Progenitor cell of endocrine pancreas (in vitro differentiated cells): ENCODE results near the gene RXRA. TPM values are rescaled to one million over a fixed set of nuclear protein-coding genes. Genes with fewer than 3 reads are reported as not detected.
A peak's percentile ranks its signal among the peaks of the same experiment; 100 is the strongest.

Experiments used
- DNase-seq: peaks from one replicate; pipeline ENCODE4 v3.0.0; 2021; ENCODE audit warnings: low spot score; ENCODE audit not compliant: unreplicated experiment
- H3K27ac Mint-ChIP-seq: 2 replicates; pipeline ENCODE4 v1.8.0; 2021; ENCODE audit warnings: mild to moderate bottlenecking, moderate library complexity, mixed read lengths
- H3K27me3 Mint-ChIP-seq: 2 replicates; pipeline ENCODE4 v1.8.0; 2021; ENCODE audit warnings: mixed read lengths
- H3K36me3 Mint-ChIP-seq: 2 replicates; pipeline ENCODE4 v1.8.0; 2022; ENCODE audit warnings: mixed read lengths; ENCODE audit not compliant: insufficient read depth
- H3K4me1 Mint-ChIP-seq: 2 replicates; pipeline ENCODE4 v1.8.0; 2021; ENCODE audit warnings: low read depth, mixed read lengths
- H3K4me3 Mint-ChIP-seq: 2 replicates; pipeline ENCODE4 v1.8.0; 2021; ENCODE audit warnings: low read depth, mild to moderate bottlenecking, moderate library complexity, mixed read lengths
- H3K9me3 Mint-ChIP-seq: 2 replicates; pipeline ENCODE4 v1.8.0; 2021; ENCODE audit warnings: low read depth, mixed read lengths
- CTCF ChIP-seq: fragments of 200-600 bp; sonication (generic); IDR thresholded peaks from one replicate; pipeline ENCODE4 v1.5.0; 2021; ENCODE audit warnings: antibody characterized with exemption, mild to moderate bottlenecking; ENCODE audit not compliant: unreplicated experiment
- total RNA-seq: library from RNA; stranded (reverse); gene quantifications from 2 replicates; pipeline ENCODE4 v1.2.1, GENCODE V29; 2021

RXRA gene
- total RNA-seq, 1 donor from 2014 or later = 64.8 TPM

DNA sequence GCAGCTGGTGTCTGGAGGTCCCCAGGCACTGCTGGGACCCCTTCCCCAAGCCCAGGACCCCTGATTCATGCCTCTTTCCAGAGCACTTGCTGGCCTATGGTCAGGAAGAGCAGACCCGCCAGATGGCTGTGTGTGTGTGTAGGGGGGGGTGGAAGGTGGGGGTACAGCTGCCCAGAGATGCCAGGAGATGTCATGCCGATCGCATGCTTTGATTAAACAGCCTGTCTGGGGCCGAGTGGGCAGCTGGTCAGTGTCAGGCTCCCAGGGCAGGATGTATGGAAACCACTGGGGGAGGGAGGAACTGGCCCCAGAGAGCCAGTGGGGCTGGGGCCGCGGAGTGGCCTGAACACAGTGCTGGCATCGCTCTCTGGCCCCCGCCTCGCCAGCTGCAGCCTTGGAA is 23.7 kb downstream of the RXRA start:
- no peak for DNase-seq
- Mint-ChIP-seq H3K27me3 (no peaks in the 10 kb centered on the region), H3K9me3 (no peaks in the 10 kb centered on the region), H3K4me1 (peaks cover 20% of the 10 kb centered on the region), H3K4me3 (no peak overlapping the region), H3K36me3 (no peaks in the 10 kb centered on the region), H3K27ac (no peak overlapping the region)
- TF ChIP-seq CTCF = no peak

DNA sequence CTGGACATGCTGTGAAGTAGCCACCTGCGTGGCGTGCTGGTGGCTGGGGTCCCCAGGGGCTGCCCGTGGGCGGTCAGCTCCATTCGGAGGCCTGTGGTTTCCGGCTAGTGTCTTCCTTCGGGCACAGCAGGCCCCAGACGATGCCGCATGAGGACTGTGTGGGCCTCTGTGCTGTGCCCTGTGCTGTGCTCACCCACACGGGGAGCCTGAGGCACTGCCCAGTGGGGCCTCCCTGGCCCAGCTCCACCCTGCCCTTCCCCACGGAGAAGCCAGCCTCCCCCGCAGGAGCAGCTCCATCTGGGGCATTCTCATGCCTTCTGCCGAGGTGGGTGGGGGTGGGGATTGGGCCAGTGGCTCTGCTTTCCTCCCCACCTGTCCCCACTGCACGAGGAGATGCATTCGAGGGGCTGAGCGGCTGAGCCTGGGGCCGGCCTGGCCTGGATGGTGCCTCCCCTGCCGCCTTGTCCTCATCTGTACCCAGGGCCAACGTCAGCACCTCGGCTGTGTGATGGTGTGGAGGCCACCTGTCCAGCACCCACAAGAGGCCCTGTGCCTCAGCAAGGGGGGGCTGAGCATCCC is 24.2 kb downstream of the RXRA start:
- H3K27ac Mint-ChIP-seq = no peak overlapping the region
- no peak overlapping the region for H3K4me3 Mint-ChIP-seq
- no peak for DNase-seq
- no peak for TF ChIP-seq CTCF
- H3K36me3 Mint-ChIP-seq = no peaks in the 10 kb centered on the region
- peaks cover 24% of the 10 kb centered on the region for H3K4me1 Mint-ChIP-seq
- no peaks in the 10 kb centered on the region for H3K27me3 Mint-ChIP-seq
- H3K9me3 Mint-ChIP-seq = no peaks in the 10 kb centered on the region

GRCh38 chr9:134351606-134352176 is 25.4 kb downstream of the RXRA start:
- H3K36me3 Mint-ChIP-seq = no peaks in the 10 kb centered on the region
- H3K27ac Mint-ChIP-seq = peak overlapping the region; percentile 65
- no peak for TF ChIP-seq CTCF
- no peak for DNase-seq
- H3K4me3 Mint-ChIP-seq = no peak overlapping the region
- H3K9me3 Mint-ChIP-seq = no peaks in the 10 kb centered on the region
- H3K4me1 Mint-ChIP-seq = peaks cover 29% of the 10 kb centered on the region
- no peaks in the 10 kb centered on the region for H3K27me3 Mint-ChIP-seq

- H3K4me3 Mint-ChIP-seq = no peak overlapping the region
- no peaks in the 10 kb centered on the region for H3K9me3 Mint-ChIP-seq
- no peak for TF ChIP-seq CTCF
- H3K36me3 Mint-ChIP-seq = no peaks in the 10 kb centered on the region
- no peak for DNase-seq
- no peak overlapping the region for H3K27ac Mint-ChIP-seq
- peaks cover 33% of the 10 kb centered on the region for H3K4me1 Mint-ChIP-seq
- H3K27me3 Mint-ChIP-seq = no peaks in the 10 kb centered on the region
Observed at GRCh38 chr9:134352247-134352933, 26.1 kb downstream of the RXRA start.

GRCh38 chr9:134353539-134353938 is 27.3 kb downstream of the RXRA start:
- Mint-ChIP-seq H3K4me1 (peaks cover 34% of the 10 kb centered on the region), H3K27me3 (no peaks in the 10 kb centered on the region), H3K27ac (no peak overlapping the region), H3K4me3 (no peak overlapping the region), H3K36me3 (no peaks in the 10 kb centered on the region), H3K9me3 (no peaks in the 10 kb centered on the region)
- no peak for DNase-seq
- no peak for TF ChIP-seq CTCF
